ENCODE measurements around the gene PGRMC2. TPM values are rescaled to one million over a fixed set of nuclear protein-coding genes. Genes with fewer than 3 reads are reported as not detected.

Gene PGRMC2
- total and polyA plus RNA-seq, 2 donors (not counting 1 experiment from before 2014, with no cell fraction given): 4.7 to 30.7 TPM

DNA sequence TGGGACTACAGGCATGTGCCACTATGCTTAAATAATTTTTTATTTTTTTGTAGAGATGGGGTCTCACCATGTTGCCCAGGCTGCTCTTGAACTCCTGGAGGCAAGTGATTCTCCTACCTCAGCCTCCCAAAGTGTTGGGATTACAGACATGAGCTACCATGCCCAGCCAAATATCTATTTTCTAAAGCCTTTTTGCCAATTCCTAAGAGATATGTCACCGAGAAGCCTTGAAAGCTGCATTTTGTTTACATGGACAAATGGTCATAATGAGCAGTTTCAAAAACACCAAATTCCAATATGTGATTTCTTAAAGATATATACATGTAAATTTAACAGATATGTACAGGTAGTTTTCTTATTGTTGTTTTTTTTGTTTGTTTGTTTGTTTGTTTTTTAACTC lies 33.0 kb upstream of the PGRMC2 start:
- ATAC-seq (ENCODE audit: low read depth) (no peak), DNase-seq (no peak)
- no peaks in the 10 kb centered on the region for H4K20me1 ChIP-seq (ENCODE audit: control insufficient read depth, insufficient read depth, low read length, poor library complexity, severe bottlenecking)
- no peaks in the 10 kb centered on the region for H3K27me3 ChIP-seq (replicated peaks in 1 of 4; ENCODE audit: control extremely low read depth in 1 of 4, control insufficient read depth in 3 of 4, insufficient read depth in 4 of 4, low read length in 3 of 4)
- CTCF ChIA-PET: no interaction called here
- H3K4me2 ChIP-seq (replicated peaks; ENCODE audit: low read depth, low read length, poor library complexity, severe bottlenecking): no peak overlapping the region
- Mint-ChIP-seq H3K4me1 (no peaks in the 10 kb centered on the region), H3K9me3 (ENCODE audit: insufficient read depth) (no peaks in the 10 kb centered on the region), H3K27me3 (no peaks in the 10 kb centered on the region), H3K4me3 (no peak overlapping the region), H3K27ac (no peak overlapping the region)
- POLR2A ChIA-PET: no interaction called here
- H3K4me1 ChIP-seq (ENCODE audit: control insufficient read depth in 2 of 2, insufficient read depth in 2 of 2, low read length in 2 of 2): no peaks in the 10 kb centered on the region
- no peak overlapping the region for H2AFZ ChIP-seq (ENCODE audit: insufficient read depth, low read depth, low read length, poor library complexity, severe bottlenecking)
- no peaks in the 10 kb centered on the region for H3K79me2 ChIP-seq (ENCODE audit: control insufficient read depth, insufficient read depth, low read length)
- intact Hi-C loops (cut with micrococcal nuclease): no loop called here
- WGBS (ENCODE audit: insufficient coverage): no CpG with 5 or more reads among the region's 1 CpG
- TF ChIP-seq EZH2 (IDR thresholded peaks at IDR 0.05; ENCODE audit: borderline replicate concordance, insufficient read depth, low read depth, low read length, poor library complexity, severe bottlenecking): no peak
- TF ChIP-seq, protein P1, sequence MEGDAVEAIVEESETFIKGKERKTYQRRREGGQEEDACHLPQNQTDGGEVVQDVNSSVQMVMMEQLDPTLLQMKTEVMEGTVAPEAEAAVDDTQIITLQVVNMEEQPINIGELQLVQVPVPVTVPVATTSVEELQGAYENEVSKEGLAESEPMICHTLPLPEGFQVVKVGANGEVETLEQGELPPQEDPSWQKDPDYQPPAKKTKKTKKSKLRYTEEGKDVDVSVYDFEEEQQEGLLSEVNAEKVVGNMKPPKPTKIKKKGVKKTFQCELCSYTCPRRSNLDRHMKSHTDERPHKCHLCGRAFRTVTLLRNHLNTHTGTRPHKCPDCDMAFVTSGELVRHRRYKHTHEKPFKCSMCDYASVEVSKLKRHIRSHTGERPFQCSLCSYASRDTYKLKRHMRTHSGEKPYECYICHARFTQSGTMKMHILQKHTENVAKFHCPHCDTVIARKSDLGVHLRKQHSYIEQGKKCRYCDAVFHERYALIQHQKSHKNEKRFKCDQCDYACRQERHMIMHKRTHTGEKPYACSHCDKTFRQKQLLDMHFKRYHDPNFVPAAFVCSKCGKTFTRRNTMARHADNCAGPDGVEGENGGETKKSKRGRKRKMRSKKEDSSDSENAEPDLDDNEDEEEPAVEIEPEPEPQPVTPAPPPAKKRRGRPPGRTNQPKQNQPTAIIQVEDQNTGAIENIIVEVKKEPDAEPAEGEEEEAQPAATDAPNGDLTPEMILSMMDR (IDR thresholded peaks at IDR 0.05): no peak
- peaks cover 2 to 4% of the 10 kb centered on the region in 2 experiments for H3K36me3 ChIP-seq (replicated peaks in 1 of 2; ENCODE audit: control extremely low read depth in 1 of 2, control insufficient read depth in 1 of 2, extremely low read depth in 1 of 2, insufficient read depth in 2 of 2, low read length in 1 of 2)
- H3K9ac ChIP-seq (ENCODE audit: low read length): no peak overlapping the region
- H3K4me3 ChIP-seq (ENCODE audit: control extremely low read depth in 1 of 5, extremely low read depth in 1 of 5, insufficient read depth in 1 of 5, low read depth in 2 of 5, low read length in 4 of 5): no peak overlapping the region
- H3K9me3 ChIP-seq (ENCODE audit: control extremely low read depth in 1 of 3, control insufficient read depth in 2 of 3, insufficient read depth in 1 of 3, low read length in 2 of 3): no peaks in the 10 kb centered on the region
- no peak overlapping the region for H3K27ac ChIP-seq (ENCODE audit: low read length in 2 of 2)

DNA sequence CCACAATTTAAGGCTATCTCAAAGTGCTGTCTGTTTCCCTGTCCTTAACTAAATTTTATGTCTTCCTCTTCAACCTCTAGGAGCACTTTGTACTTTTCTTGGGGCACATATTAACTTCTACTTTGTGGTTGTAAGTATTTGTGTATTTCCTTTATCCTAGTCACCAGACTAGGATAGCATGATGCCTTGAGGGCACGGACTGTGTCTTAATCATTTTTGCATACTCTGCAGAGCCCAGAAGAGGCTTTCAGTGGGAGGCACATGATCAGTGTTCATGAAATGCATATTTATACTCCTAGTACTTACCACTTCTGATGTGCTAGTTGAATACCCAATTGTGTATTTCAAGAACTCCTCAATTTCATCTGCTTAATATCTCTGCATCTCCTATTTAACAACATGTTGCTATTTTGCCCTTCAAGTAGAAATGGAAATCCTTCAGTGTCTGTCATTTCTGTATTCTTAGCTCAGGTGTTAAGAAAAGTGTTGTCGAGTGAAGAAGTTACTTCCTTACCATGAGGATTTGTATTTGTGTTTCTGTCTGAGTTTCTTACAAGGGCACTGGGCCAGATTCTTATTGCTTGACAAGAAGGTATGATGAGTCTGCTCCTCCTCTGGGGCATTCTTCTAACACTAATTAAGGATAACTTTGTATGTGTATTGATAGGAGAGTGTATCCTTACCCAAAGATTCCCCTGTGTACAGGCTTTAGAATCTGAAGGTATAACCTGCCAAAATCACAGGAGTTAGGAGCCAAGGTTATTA lies 28.3 kb upstream of the PGRMC2 start:
- Histone ChIP-seq H2AFZ (ENCODE audit: insufficient read depth, low read depth, low read length, poor library complexity, severe bottlenecking) (no peak overlapping the region), H3K4me2 (replicated peaks; ENCODE audit: low read depth, low read length, poor library complexity, severe bottlenecking) (no peak overlapping the region), H3K9me3 (ENCODE audit: control extremely low read depth in 1 of 3, control insufficient read depth in 2 of 3, insufficient read depth in 1 of 3, low read length in 2 of 3) (no peaks in the 10 kb centered on the region), H3K36me3 (replicated peaks in 1 of 2; ENCODE audit: control extremely low read depth in 1 of 2, control insufficient read depth in 1 of 2, extremely low read depth in 1 of 2, insufficient read depth in 2 of 2, low read length in 1 of 2) (peaks cover 0 to 5% of the 10 kb centered on the region in 2 experiments), H3K79me2 (ENCODE audit: control insufficient read depth, insufficient read depth, low read length) (no peaks in the 10 kb centered on the region), H3K9ac (ENCODE audit: low read length) (no peak overlapping the region), H3K27me3 (replicated peaks in 1 of 4; ENCODE audit: control extremely low read depth in 1 of 4, control insufficient read depth in 3 of 4, insufficient read depth in 4 of 4, low read length in 3 of 4) (no peaks in the 10 kb centered on the region), H3K4me1 (ENCODE audit: control insufficient read depth in 2 of 2, insufficient read depth in 2 of 2, low read length in 2 of 2) (no peaks in the 10 kb centered on the region), H3K27ac (ENCODE audit: low read length in 2 of 2) (no peak overlapping the region), H4K20me1 (ENCODE audit: control insufficient read depth, insufficient read depth, low read length, poor library complexity, severe bottlenecking) (no peaks in the 10 kb centered on the region), H3K4me3 (ENCODE audit: control extremely low read depth in 1 of 5, extremely low read depth in 1 of 5, insufficient read depth in 1 of 5, low read depth in 2 of 5, low read length in 4 of 5) (no peak overlapping the region)
- Mint-ChIP-seq H3K4me1 (no peaks in the 10 kb centered on the region), H3K27me3 (no peaks in the 10 kb centered on the region), H3K4me3 (no peak overlapping the region), H3K27ac (no peak overlapping the region), H3K9me3 (ENCODE audit: insufficient read depth) (no peaks in the 10 kb centered on the region)
- POLR2A ChIA-PET: no interaction called here
- intact Hi-C loops (cut with micrococcal nuclease): no loop called here
- no CpG with 5 or more reads among the region's 2 CpGs for WGBS (ENCODE audit: insufficient coverage)
- CTCF ChIA-PET: no interaction called here
- TF ChIP-seq, protein P1 (IDR thresholded peaks at IDR 0.05): no peak
- no peak for TF ChIP-seq EZH2 (IDR thresholded peaks at IDR 0.05; ENCODE audit: borderline replicate concordance, insufficient read depth, low read depth, low read length, poor library complexity, severe bottlenecking)
- DNase-seq (no peak), ATAC-seq (ENCODE audit: low read depth) (no peak)

Data from B cell (primary cell).